Upper lobe of right lung (tissue), 1 donor: Measurements from ENCODE around the gene NEUROD2. TPM values are rescaled to one million over a fixed set of nuclear protein-coding genes. Genes with fewer than 3 reads are reported as not detected.

Experiments
- ATAC-seq: fragments of 200-7000 bp; cut with Tn5 transposase; one replicate; pipeline ENCODE4 v1.9.1; 2020; ENCODE audit warnings: mild to moderate bottlenecking, moderate library complexity
- DNase-seq: peaks from one replicate; pipeline ENCODE4 v3.0.0-alpha.2; 2020
- H3K27ac ChIP-seq: fragments of 200-600 bp; one replicate; pipeline ENCODE4 v1.8.0; 2022
- H3K27me3 ChIP-seq: fragments of 200-600 bp; one replicate; pipeline ENCODE4 v1.8.0; 2022; ENCODE audit warnings: mild to moderate bottlenecking
- H3K36me3 ChIP-seq: fragments of 200-600 bp; one replicate; pipeline ENCODE4 v1.8.0; 2022
- H3K4me1 ChIP-seq: fragments of 200-600 bp; one replicate; pipeline ENCODE4 v1.8.0; 2022
- H3K4me3 ChIP-seq: fragments of 200-600 bp; one replicate; pipeline ENCODE4 v1.8.0; 2022; ENCODE audit warnings: mild to moderate bottlenecking
- H3K9me3 ChIP-seq: fragments of 200-600 bp; one replicate; pipeline ENCODE4 v1.8.0; 2022
- CTCF ChIP-seq: fragments of 200-600 bp; IDR thresholded peaks from one replicate; pipeline ENCODE4 v1.8.0; 2022; ENCODE audit warnings: antibody characterized with exemption
- intact Hi-C: fragments of 100-400 bp; cut with DNase I; formaldehyde crosslinking; loops from one replicate; pipeline ENCODE4 v1.11.0; 2022
- total RNA-seq: library from RNA; stranded (reverse); fragmentation: NEBNext Ultra II Directional; extraction: Animal tissue kit (Norgen Biotek cat#: 25700); gene quantifications from one replicate; pipeline ENCODE4 v1.2.1, GENCODE V29; 2021
- donor health status: DM: no; HTN: yes; CAD: no; lungs with severe emphysema.

NEUROD2 gene
- total RNA-seq, 1 donor from 2014 or later, result not detected

GRCh38 chr17:39651923-39652586 is 44.3 kb upstream of the NEUROD2 start:
- intact Hi-C loops, result no loop called here
- H3K27ac ChIP-seq, result peak overlapping the region; percentile 47
- H3K27me3 ChIP-seq, result no peaks in the 10 kb centered on the region
- no peak for TF ChIP-seq CTCF
- H3K4me3 ChIP-seq, result no peak overlapping the region
- H3K4me1 ChIP-seq, result no peaks in the 10 kb centered on the region
- DNase-seq (no peak), ATAC-seq (peak; percentile 36)
- H3K9me3 ChIP-seq, result no peaks in the 10 kb centered on the region
- peaks cover 15% of the 10 kb centered on the region for H3K36me3 ChIP-seq

GRCh38 chr17:39650121-39650579 is 42.4 kb upstream of the NEUROD2 start:
- Histone ChIP-seq H3K4me3 (no peak overlapping the region), H3K27me3 (no peaks in the 10 kb centered on the region), H3K4me1 (no peaks in the 10 kb centered on the region), H3K36me3 (peaks cover 5% of the 10 kb centered on the region), H3K9me3 (no peaks in the 10 kb centered on the region), H3K27ac (no peak overlapping the region)
- no peak for TF ChIP-seq CTCF
- DNase-seq, result no peak
- intact Hi-C loops, result no loop called here
- no peak for ATAC-seq

GRCh38 chr17:39648616-39649366 is 41.1 kb upstream of the NEUROD2 start:
- H3K9me3 ChIP-seq, result no peaks in the 10 kb centered on the region
- no peaks in the 10 kb centered on the region for H3K4me1 ChIP-seq
- no peak for DNase-seq
- TF ChIP-seq CTCF, result no peak
- no peak overlapping the region for H3K27ac ChIP-seq
- peak; percentile 34 for ATAC-seq
- no peak overlapping the region for H3K4me3 ChIP-seq
- intact Hi-C loops, result no loop called here
- H3K27me3 ChIP-seq, result no peaks in the 10 kb centered on the region
- H3K36me3 ChIP-seq, result peaks cover 4% of the 10 kb centered on the region

- no peaks in the 10 kb centered on the region for H3K9me3 ChIP-seq
- no peak for DNase-seq
- no peak for TF ChIP-seq CTCF
- peaks cover 10% of the 10 kb centered on the region for H3K4me1 ChIP-seq
- peaks cover 4% of the 10 kb centered on the region for H3K36me3 ChIP-seq
- H3K27me3 ChIP-seq, result no peaks in the 10 kb centered on the region
- ATAC-seq, result no peak
- intact Hi-C loops, result no loop called here
- no peak overlapping the region for H3K27ac ChIP-seq
- no peak overlapping the region for H3K4me3 ChIP-seq
Measured at GRCh38 chr17:39647256-39647655, 39.5 kb upstream of the NEUROD2 start.

- Histone ChIP-seq H3K4me3 (no peak overlapping the region), H3K4me1 (peaks cover 49% of the 10 kb centered on the region), H3K9me3 (no peaks in the 10 kb centered on the region), H3K27ac (no peak overlapping the region), H3K27me3 (no peaks in the 10 kb centered on the region), H3K36me3 (no peaks in the 10 kb centered on the region)
- intact Hi-C loops, result no loop called here
- no peak for TF ChIP-seq CTCF
- no peak for DNase-seq
- ATAC-seq, result no peak
Measured at GRCh38 chr17:39643271-39643670, 35.6 kb upstream of the NEUROD2 start.
